Iris pigment epithelial cell (primary cell): Measurements from ENCODE around the gene MTSS2.
"Not testable (repeated sequence)": the region's sequence is repeated elsewhere in the genome, so short reads cannot be mapped to it uniquely, and the experiment has no call there.

Experiments used
- DNase-seq: peaks from one replicate; pipeline ENCODE4 v3.0.0-alpha.2; 2011; ENCODE audit warnings: low read depth

The MTSS2 gene

GRCh38 chr16:70653809-70654771 is 31.8 kb downstream of the MTSS2 start:
- DNase-seq, result peak; percentile 78

DNA sequence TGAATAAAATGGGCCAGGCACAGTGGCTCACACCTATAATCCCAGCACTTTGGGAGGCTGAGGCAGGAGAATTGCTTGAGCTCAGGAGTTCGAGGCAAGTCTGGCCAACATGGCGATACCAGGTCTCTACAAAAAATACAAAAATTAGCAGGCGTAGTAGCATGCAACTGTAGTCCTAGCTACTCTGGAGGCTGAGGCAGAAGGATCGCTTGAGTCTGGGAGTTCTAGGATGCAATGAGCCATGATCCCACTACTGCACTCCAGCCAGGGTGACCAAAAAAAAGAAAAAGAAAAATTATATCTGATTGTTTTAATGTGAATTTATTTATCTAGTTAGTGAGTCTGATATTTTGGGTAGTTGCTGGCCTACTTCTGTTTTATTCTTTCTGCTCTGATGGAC is 32.4 kb downstream of the MTSS2 start:
- no peak for DNase-seq

DNA sequence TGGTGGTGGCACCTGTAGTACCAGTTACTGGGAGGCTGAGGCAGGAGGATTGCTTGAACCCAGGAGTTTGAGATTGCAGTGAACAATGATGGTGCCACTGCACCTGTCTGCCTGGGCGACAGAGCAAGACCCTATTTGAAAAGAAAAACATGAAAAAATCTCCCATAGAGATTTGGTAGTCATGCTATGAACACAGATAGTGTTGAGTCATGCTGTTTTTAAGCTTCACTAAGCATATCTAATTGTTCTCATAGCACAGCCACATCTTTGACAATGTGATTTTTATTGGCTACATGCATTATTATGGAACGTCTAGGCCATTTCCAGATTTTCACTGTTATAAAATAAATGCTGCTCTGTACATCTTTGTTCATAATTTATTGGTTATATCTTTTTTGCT is 33.5 kb downstream of the MTSS2 start:
- DNase-seq, result peak; percentile 12

GRCh38 chr16:70651524-70651923 is 34.3 kb downstream of the MTSS2 start:
- DNase-seq, result peak; percentile 31

GRCh38 chr16:70650216-70650615 is 35.6 kb downstream of the MTSS2 start:
- no peak for DNase-seq

- no peak for DNase-seq
These were observed 36.6 kb downstream of the MTSS2 start for GRCh38 chr16:70649300-70649699.

DNA sequence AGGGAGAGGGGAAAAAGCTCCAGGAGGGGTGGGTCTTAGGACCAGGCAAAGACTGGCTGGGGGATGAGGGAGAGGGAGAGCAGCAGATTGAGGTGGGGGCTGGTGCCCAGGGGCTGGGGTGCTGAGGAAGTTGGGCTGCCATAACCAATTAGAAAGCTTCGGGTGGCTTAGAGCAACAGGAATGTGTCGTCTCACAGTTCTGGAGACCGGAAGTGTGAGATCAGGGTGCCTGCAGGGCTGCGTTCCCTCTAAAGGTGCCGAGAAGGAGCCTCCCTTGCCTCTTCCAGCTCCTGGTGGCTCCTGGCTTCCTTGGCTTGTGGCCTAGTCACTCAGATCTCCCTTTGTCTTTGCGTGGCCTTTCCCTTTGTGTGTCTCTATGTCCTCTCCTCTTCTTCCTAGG is 37.2 kb downstream of the MTSS2 start:
- DNase-seq, result no peak

DNA sequence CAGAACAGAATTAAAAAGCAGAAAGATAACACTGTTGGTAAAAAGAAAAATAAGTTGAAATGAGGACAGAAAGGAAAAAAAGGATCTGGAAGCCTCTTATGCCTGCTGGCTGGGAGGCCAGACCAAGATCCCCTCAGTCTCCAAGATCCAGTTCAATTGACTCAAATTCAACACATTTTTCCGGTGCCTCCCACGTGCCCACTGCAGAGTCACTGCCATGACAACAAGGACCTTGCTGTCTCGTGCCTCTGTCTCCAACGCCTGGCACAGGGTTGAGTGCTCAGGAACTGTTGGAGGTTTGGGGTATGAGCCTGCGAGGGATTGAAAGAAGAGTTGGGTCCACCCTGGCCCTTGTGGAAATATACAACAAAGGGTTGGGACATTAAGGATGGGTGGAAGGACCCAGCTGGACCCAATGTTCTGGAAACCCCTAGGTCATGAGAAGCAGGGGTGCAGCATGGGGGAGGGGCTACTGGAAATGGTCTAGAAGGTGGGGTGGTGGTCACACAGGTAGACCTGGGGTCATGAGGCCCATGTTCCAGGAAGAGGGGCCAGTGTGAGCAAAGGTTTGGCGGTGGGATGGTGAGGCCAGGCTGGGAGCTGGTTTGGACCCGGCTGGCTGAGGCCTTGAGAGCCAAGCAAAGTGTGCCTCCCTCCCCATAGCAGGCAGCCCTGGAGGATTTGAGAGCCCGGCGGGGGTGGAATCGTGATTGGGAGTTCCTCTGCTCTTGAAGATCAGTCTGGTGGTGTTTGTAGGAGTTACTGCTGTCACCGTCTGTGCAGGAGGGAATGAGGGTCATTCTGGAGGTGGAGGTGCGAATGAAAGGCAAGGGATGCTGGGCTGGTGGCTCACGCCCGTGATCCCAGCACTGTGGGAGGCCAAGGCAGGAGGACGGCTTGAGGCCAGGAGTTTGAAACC is 38.2 kb downstream of the MTSS2 start:
- no peak for DNase-seq

GRCh38 chr16:70646260-70647241 is 39.3 kb downstream of the MTSS2 start, which contains the start of gene IL34:
Gene IL34, plus strand, starts transcription at chr16:70646559. Its CDS starts 389 bp downstream, at chr16:70646948.
- DNase-seq, result no peak

- no peak for DNase-seq
These were observed 40.9 kb downstream of the MTSS2 start for GRCh38 chr16:70644763-70645597.

- DNase-seq, result not testable (repeated sequence)
These were observed 42.6 kb downstream of the MTSS2 start for GRCh38 chr16:70643264-70643663.

GRCh38 chr16:70642633-70643032 is 43.2 kb downstream of the MTSS2 start:
- no peak for DNase-seq

DNA sequence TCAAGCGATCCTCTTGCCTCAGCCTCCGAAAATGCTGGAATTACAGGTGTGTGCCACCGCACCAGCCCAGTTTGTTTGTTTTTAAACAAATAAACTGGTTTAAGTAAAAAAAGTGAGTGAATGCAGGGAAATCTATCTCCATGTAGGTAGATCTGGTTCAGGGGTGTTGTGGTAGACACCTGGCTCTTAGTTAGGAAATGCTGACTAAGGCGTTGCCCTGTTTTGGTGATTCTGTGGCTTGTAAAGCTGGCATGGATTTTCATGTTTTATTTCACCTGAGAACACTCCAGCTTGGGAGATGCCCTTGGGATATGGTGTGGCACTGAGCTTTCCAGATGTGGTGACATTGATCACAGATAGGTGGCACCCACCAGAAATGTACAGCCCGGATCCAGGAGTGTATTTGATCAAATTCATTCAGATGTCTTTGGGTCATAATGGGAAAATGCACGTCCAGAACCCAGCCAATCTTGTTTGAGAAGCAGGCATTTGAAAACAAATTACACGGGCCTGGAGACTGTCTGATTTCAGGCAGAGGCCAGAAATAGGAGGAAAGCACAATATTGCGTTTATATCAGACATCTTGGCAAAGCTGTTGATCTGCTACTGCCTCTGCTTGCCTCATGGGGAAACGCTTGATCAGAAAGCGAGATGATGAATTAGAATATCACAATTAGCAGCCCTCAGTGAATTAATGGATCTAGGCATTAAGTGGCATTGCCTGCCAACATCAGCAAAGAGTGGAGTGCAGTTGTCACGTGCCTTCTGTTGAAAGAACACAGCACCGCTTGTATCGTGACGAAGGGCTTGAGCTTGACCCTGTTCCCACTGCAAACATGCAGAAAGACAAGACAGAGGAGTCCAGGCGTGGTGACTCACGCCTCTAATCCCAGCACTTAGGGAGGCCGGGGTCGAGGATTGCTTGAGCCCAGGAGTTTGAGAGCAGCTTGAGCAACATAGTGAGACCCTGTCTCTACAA is 46.8 kb downstream of the MTSS2 start:
- DNase-seq, result peak; percentile 86
